Stimulated activated naive B cell treated with anti-CD40 and anti-IgM and Interleukin-4, amounts not matched to agents 10 μg/mL and 1 μg/mL and 100 μg/mL, for 72 hours (primary cell): ENCODE measurements around the gene PKN1.
A peak's percentile ranks its signal among the peaks of the same experiment; 100 is the strongest.
"Not testable (repeated sequence)": the region's sequence is repeated elsewhere in the genome, so short reads cannot be mapped to it uniquely, and the experiment has no call there.

ENCODE experiments used
- ATAC-seq, 2 donors: fragments of 150-1000 bp; cut with Tn5 transposase; replicated peaks; 2 replicates each; pipeline ENCODE4 v1.10.0; 2021; ENCODE audit warnings: moderate library complexity in 1 of 2
- DNase-seq: peaks from one replicate; pipeline ENCODE4 v3.0.0; 2021
- H3K27ac Mint-ChIP-seq: one replicate; pipeline ENCODE4 v1.8.0; 2022; ENCODE audit warnings: mild to moderate bottlenecking, mixed read lengths
- H3K27me3 Mint-ChIP-seq, 2 donors: one replicate each; pipeline ENCODE4 v1.8.0; 2022; ENCODE audit warnings: mixed read lengths in 2 of 2
- H3K36me3 Mint-ChIP-seq, 2 donors: one replicate each; pipeline ENCODE4 v1.8.0; 2022; ENCODE audit warnings: mixed read lengths in 2 of 2, mild to moderate bottlenecking in 1 of 2
- H3K4me1 Mint-ChIP-seq, 2 donors: one replicate each; pipeline ENCODE4 v1.8.0; 2022; ENCODE audit warnings: mixed read lengths in 2 of 2, mild to moderate bottlenecking in 1 of 2
- H3K4me3 Mint-ChIP-seq, 2 donors: one replicate each; pipeline ENCODE4 v1.8.0; 2022; ENCODE audit warnings: mild to moderate bottlenecking in 2 of 2, mixed read lengths in 2 of 2, moderate library complexity in 1 of 2
- H3K9me3 Mint-ChIP-seq, 2 donors: one replicate each; pipeline ENCODE4 v1.8.0; 2022; ENCODE audit warnings: mixed read lengths in 2 of 2, mild to moderate bottlenecking in 1 of 2

PKN1 gene

DNA sequence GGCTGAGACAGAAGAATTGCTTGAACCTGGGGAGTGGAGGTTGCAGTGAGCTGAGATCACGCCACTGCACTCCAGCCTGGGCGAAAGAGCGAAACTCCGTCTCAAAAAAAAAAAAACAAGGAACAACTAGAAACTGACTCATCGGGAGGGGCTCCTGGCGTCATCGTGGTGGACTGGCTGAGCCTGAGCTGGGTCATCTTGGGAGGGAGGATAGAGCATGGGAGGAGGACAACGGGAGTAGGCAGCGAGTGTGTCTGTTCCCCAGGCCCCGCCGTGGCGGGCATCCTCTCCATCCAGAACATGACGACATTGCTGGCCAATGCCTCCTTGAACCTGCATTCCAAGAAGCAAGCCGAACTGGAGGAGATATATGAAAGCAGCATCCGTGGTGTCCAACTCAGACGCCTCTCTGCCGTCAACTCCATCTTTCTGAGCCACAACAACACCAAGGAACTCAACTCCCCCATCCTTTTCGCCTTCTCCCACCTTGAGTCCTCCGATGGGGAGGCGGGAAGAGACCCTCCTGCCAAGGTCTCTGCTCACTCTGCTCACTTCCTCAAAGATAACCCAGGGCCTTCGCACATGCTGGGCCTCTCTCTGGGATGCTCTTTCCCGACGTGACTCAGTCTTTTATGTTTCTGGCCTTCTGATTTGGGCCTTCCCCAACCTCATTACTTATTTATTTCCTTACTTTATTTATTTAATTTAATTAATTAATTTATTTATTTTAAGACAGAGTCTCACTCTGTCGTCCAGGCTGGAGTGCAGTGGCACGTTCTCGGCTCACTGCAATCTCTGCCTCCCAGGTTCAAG, 30.6 kb upstream of the PKN1 start:
- H3K4me3 Mint-ChIP-seq, result peak overlapping the region in 1 of 2 donors; percentile 50
- H3K36me3 Mint-ChIP-seq, result peaks cover 61 to 70% of the 10 kb centered on the region in 2 donors
- DNase-seq (no peak), ATAC-seq (no peak)
- no peaks in the 10 kb centered on the region for H3K27me3 Mint-ChIP-seq
- H3K27ac Mint-ChIP-seq, result peak overlapping the region; percentile 28
- H3K4me1 Mint-ChIP-seq, result peaks cover 24% of the 10 kb centered on the region in 2 donors
- no peaks in the 10 kb centered on the region for H3K9me3 Mint-ChIP-seq

GRCh38 chr19:14403145-14403930, 29.8 kb upstream of the PKN1 start:
- Mint-ChIP-seq H3K36me3 (peaks cover 62 to 67% of the 10 kb centered on the region in 2 donors), H3K4me1 (peaks cover 26% of the 10 kb centered on the region in 2 donors)
- not testable (repeated sequence) for DNase-seq, H3K27ac Mint-ChIP-seq, H3K27me3 Mint-ChIP-seq, ATAC-seq, H3K9me3 Mint-ChIP-seq, H3K4me3 Mint-ChIP-seq

GRCh38 chr19:14404312-14404711, 28.8 kb upstream of the PKN1 start:
- H3K4me3 Mint-ChIP-seq, result no peak overlapping the region
- H3K9me3 Mint-ChIP-seq, result no peaks in the 10 kb centered on the region
- DNase-seq (no peak), ATAC-seq (no peak)
- H3K36me3 Mint-ChIP-seq, result peaks cover 64 to 67% of the 10 kb centered on the region in 2 donors
- peak overlapping the region; percentile 37 for H3K27ac Mint-ChIP-seq
- H3K27me3 Mint-ChIP-seq, result no peaks in the 10 kb centered on the region
- H3K4me1 Mint-ChIP-seq, result peaks cover 29 to 30% of the 10 kb centered on the region in 2 donors

DNA sequence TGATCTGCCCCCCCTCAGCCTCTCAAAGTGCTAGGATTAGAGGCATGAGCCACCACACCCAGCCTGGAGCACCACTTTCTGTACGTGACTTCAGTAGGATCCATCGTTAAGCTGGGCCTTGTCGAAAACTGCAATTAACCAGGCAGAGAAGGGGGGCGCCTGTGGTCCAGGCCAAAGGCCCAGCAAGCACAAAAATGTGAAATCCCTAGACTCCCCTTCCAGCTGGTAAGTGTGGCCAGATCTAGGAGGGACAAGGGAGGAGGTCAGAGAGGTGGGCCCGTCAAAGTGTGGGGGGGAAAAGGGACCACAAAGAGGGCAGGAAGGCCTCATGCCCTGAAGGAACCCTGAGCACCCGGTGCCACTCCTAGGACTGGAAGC, 27.7 kb upstream of the PKN1 start:
- DNase-seq, result no peak
- Mint-ChIP-seq H3K27ac (peak overlapping the region; percentile 91), H3K36me3 (peaks cover 69 to 78% of the 10 kb centered on the region in 2 donors), H3K9me3 (no peaks in the 10 kb centered on the region), H3K4me1 (peaks cover 30 to 36% of the 10 kb centered on the region in 2 donors), H3K4me3 (no peak overlapping the region), H3K27me3 (no peaks in the 10 kb centered on the region)
- no peak for ATAC-seq

GRCh38 chr19:14405758-14406644, 27.1 kb upstream of the PKN1 start:
- Mint-ChIP-seq H3K9me3 (no peaks in the 10 kb centered on the region), H3K27ac (peak overlapping the region; percentile 91), H3K36me3 (peaks cover 71 to 78% of the 10 kb centered on the region in 2 donors), H3K27me3 (no peaks in the 10 kb centered on the region), H3K4me3 (peak overlapping the region in 1 of 2 donors; percentile 23), H3K4me1 (peaks cover 29 to 35% of the 10 kb centered on the region in 2 donors)
- peak; percentile 62 to 77 for ATAC-seq
- peak; percentile 82 for DNase-seq

DNA sequence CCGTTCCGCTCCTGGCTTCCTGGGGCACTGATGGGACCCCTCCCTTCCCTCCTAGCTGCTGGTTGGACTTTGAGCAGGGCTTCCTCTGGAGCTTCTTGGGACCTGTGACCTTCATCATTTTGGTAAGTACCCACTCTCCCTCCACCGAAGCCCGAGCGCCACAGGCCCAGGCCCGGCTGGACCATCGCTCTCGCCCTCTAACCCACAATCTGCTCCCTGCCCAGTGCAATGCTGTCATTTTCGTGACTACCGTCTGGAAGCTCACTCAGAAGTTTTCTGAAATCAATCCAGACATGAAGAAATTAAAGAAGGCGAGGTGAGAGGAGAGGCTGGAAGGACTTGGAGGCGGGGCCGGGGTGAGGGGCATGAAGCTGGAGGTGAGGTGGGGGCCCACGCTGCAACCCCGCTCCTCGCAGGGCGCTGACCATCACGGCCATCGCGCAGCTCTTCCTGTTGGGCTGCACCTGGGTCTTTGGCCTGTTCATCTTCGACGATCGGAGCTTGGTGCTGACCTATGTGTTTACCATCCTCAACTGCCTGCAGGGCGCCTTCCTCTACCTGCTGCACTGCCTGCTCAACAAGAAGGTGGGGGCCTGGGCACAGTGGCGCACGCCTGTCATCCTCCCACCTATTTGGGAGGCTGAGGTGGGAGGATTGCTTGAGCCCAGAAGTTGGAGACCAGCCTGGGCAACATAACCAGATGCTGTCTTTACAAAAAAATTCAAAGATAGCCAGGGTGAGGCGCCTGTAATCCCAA, 26.3 kb upstream of the PKN1 start:
- Mint-ChIP-seq H3K4me3 (peak overlapping the region in 1 of 2 donors; percentile 3), H3K4me1 (peaks cover 28 to 29% of the 10 kb centered on the region in 2 donors), H3K9me3 (no peaks in the 10 kb centered on the region), H3K27ac (peak overlapping the region; percentile 33), H3K36me3 (peaks cover 72 to 77% of the 10 kb centered on the region in 2 donors), H3K27me3 (no peaks in the 10 kb centered on the region)
- ATAC-seq (no peak), DNase-seq (no peak)

- Mint-ChIP-seq H3K36me3 (peaks cover 70 to 75% of the 10 kb centered on the region in 2 donors), H3K4me1 (peaks cover 24 to 33% of the 10 kb centered on the region in 2 donors)
- peak in 1 of 2 donors; percentile 1 for ATAC-seq
Observed at GRCh38 chr19:14407605-14408484, 25.3 kb upstream of the PKN1 start.

DNA sequence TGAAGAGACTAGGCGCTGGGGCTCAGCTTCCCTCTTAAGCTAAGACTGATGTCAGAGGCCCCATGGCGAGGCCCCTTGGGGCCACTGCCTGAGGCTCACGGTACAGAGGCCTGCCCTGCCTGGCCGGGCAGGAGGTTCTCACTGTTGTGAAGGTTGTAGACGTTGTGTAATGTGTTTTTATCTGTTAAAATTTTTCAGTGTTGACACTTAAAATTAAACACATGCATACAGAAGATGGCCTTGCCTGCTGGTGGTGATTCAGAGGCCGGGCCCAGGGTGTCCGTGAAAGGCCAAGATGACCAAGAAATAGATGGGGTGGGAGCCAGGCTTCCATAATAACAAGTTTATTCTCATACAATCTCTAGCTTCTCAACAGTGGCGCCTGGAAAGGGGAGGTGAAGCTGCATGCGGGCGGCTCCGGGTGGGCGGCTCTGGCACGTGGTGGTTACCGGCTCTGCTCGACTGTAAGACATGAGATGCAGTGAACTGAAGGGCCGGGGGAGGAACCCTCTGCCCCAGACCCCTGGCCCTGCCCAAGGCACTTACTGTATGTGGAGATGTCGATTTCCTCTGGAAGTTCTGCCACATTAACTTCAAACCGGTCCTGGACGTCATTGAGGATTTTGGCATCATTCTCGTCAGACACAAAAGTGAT, 24.5 kb upstream of the PKN1 start:
- H3K36me3 Mint-ChIP-seq, result peaks cover 76 to 79% of the 10 kb centered on the region in 2 donors
- no peaks in the 10 kb centered on the region for H3K27me3 Mint-ChIP-seq
- peak overlapping the region; percentile 87 for H3K27ac Mint-ChIP-seq
- peak overlapping the region in 1 of 2 donors; percentile 39 for H3K4me3 Mint-ChIP-seq
- DNase-seq (no peak), ATAC-seq (peak in 1 of 2 donors; percentile 16)
- peaks cover 31 to 39% of the 10 kb centered on the region in 2 donors for H3K4me1 Mint-ChIP-seq
- H3K9me3 Mint-ChIP-seq, result no peaks in the 10 kb centered on the region

More at GRCh38 chr19:14407605-14408484, 25.3 kb upstream of the PKN1 start:
- no peaks in the 10 kb centered on the region for H3K27me3 Mint-ChIP-seq
- peak overlapping the region; percentile 88 for H3K27ac Mint-ChIP-seq
- no peak for DNase-seq
- no peaks in the 10 kb centered on the region for H3K9me3 Mint-ChIP-seq
- peak overlapping the region; percentile 53 to 57 for H3K4me3 Mint-ChIP-seq

- ATAC-seq (no peak), DNase-seq (no peak)
- peaks cover 35 to 38% of the 10 kb centered on the region in 2 donors for H3K4me1 Mint-ChIP-seq
- no peaks in the 10 kb centered on the region for H3K27me3 Mint-ChIP-seq
- no peaks in the 10 kb centered on the region for H3K9me3 Mint-ChIP-seq
- peak overlapping the region in 1 of 2 donors; percentile 21 for H3K4me3 Mint-ChIP-seq
- H3K36me3 Mint-ChIP-seq, result peaks cover 77 to 79% of the 10 kb centered on the region in 2 donors
- peak overlapping the region; percentile 87 for H3K27ac Mint-ChIP-seq
Observed at GRCh38 chr19:14409146-14410023, 23.7 kb upstream of the PKN1 start.

- peaks cover 72 to 77% of the 10 kb centered on the region in 2 donors for H3K36me3 Mint-ChIP-seq
- DNase-seq, result no peak
- H3K9me3 Mint-ChIP-seq, result no peaks in the 10 kb centered on the region
- no peaks in the 10 kb centered on the region for H3K27me3 Mint-ChIP-seq
- H3K4me3 Mint-ChIP-seq, result peak overlapping the region in 1 of 2 donors; percentile 48
- ATAC-seq, result no peak
- H3K4me1 Mint-ChIP-seq, result peaks cover 41 to 44% of the 10 kb centered on the region in 2 donors
- peak overlapping the region; percentile 87 for H3K27ac Mint-ChIP-seq
Observed at GRCh38 chr19:14410091-14411051, 22.7 kb upstream of the PKN1 start.
